Left lung (tissue), 10 donors: Measurements from ENCODE around the gene DNAH10. TPM values are rescaled to one million over a fixed set of nuclear protein-coding genes. Genes with fewer than 3 reads are reported as not detected.
A peak's percentile ranks its signal among the peaks of the same experiment; 100 is the strongest.

Experiments
- ATAC-seq: fragments of 200-7000 bp; cut with Tn5 transposase; one replicate; pipeline ENCODE4 v1.9.1; 2020; ENCODE audit warnings: moderate library complexity
- DNase-seq, 4 donors: peaks; one replicate each; pipeline ENCODE4 v3.0.0-alpha.2; 2013 to 2020
- H3K27ac ChIP-seq, 2 donors: fragments of 200-600 bp; sonication (generic) in 1 of 2; one replicate each; pipeline versions ENCODE4 v1.5.0 to v1.8.0; 2020 to 2021
- H3K27me3 ChIP-seq, 2 donors: fragments of 200-600 bp; sonication (generic) in 1 of 2; one replicate each; pipeline versions ENCODE4 v1.5.0 to v1.8.0; 2020 to 2021
- H3K36me3 ChIP-seq, 2 donors: fragments of 200-600 bp; sonication (generic) in 1 of 2; one replicate each; pipeline versions ENCODE4 v1.5.0 to v1.8.0; 2020 to 2021
- H3K4me1 ChIP-seq, 2 donors: fragments of 200-600 bp; one replicate each; pipeline ENCODE4 v1.8.0; 2021
- H3K4me3 ChIP-seq, 2 donors: fragments of 200-600 bp; sonication (generic) in 1 of 2; one replicate each; pipeline versions ENCODE4 v1.5.0 to v1.8.0; 2020 to 2021; ENCODE audit warnings: mild to moderate bottlenecking in 1 of 2
- H3K9me3 ChIP-seq, 2 donors: fragments of 200-600 bp; sonication (generic) in 1 of 2; one replicate each; pipeline versions ENCODE4 v1.5.0 to v1.8.0; 2020 to 2021
- CTCF ChIP-seq, 2 donors: fragments of 200-600 bp; sonication (generic) in 1 of 2; IDR thresholded peaks; one replicate each; pipeline versions ENCODE4 v1.5.0 to v1.8.0; 2021; ENCODE audit warnings: antibody characterized with exemption in 2 of 2
- intact Hi-C, 2 donors: fragments of 100-400 bp; cut with DNase I; formaldehyde crosslinking; loops; one replicate each; pipeline versions ENCODE4 v1.11.2 to v1.14.2; 2022
- polyA plus RNA-seq, 6 donors: library from polyadenylated mRNA; unstranded; fragments of 120-200 nt; gene quantifications; one replicate each; pipeline ENCODE4 v1.2.1, GENCODE V29; 2013; ENCODE audit not compliant: insufficient read length in 6 of 6
- total RNA-seq, 2 donors: library from RNA; stranded (reverse); fragmentation: NEBNext Ultra II Directional; extraction: Animal tissue kit (Norgen Biotek cat#: 25700); gene quantifications; one replicate each; pipeline ENCODE4 v1.2.1, GENCODE V29; 2021
- donor health status: DM: no; HTN: yes; CAD: no.
- donor health status: DM: no; HTN: no; CAD: no.

DNAH10 gene
- total and polyA plus RNA-seq, 8 donors = 0.79 to 10.4 (median 6.5) TPM

GRCh38 chr12:123750159-123750656 lies 11.9 kb upstream of the DNAH10 start:
- intact Hi-C loops = no loop called here
- Histone ChIP-seq H3K9me3 (no peaks in the 10 kb centered on the region), H3K27me3 (no peaks in the 10 kb centered on the region), H3K36me3 (peaks cover 0 to 80% of the 10 kb centered on the region in 2 donors), H3K27ac (no peak overlapping the region), H3K4me3 (no peak overlapping the region), H3K4me1 (peaks cover 0 to 5% of the 10 kb centered on the region in 2 donors)
- ATAC-seq = no peak
- TF ChIP-seq CTCF (IDR thresholded peaks at IDR 0.05) = no peak
- no peak for DNase-seq

GRCh38 chr12:123752046-123752445 lies 10.1 kb upstream of the DNAH10 start:
- intact Hi-C loops = no loop called here
- ATAC-seq (no peak), DNase-seq (no peak)
- Histone ChIP-seq H3K27ac (no peak overlapping the region), H3K4me3 (no peak overlapping the region), H3K9me3 (no peaks in the 10 kb centered on the region), H3K36me3 (peaks cover 0 to 91% of the 10 kb centered on the region in 2 donors), H3K4me1 (peaks cover 0 to 5% of the 10 kb centered on the region in 2 donors), H3K27me3 (no peaks in the 10 kb centered on the region)
- TF ChIP-seq CTCF (IDR thresholded peaks at IDR 0.05) = no peak

- no peak for TF ChIP-seq CTCF (IDR thresholded peaks at IDR 0.05)
- Histone ChIP-seq H3K27me3 (no peaks in the 10 kb centered on the region), H3K4me3 (no peak overlapping the region), H3K27ac (no peak overlapping the region), H3K4me1 (no peaks in the 10 kb centered on the region), H3K36me3 (peaks cover 0 to 93% of the 10 kb centered on the region in 2 donors), H3K9me3 (no peaks in the 10 kb centered on the region)
- no peak for ATAC-seq
- intact Hi-C loops = no loop called here
- no peak for DNase-seq
Observed at GRCh38 chr12:123754041-123754772, 7.9 kb upstream of the DNAH10 start.

- DNase-seq = peak in 3 of 4 donors; percentile 52 to 76 (median 52)
- Histone ChIP-seq H3K4me1 (peaks cover 0 to 13% of the 10 kb centered on the region in 2 donors), H3K36me3 (peaks cover 0 to 64% of the 10 kb centered on the region in 2 donors), H3K27ac (no peak overlapping the region), H3K4me3 (no peak overlapping the region), H3K9me3 (no peaks in the 10 kb centered on the region), H3K27me3 (peaks cover 0 to 12% of the 10 kb centered on the region in 2 donors)
- TF ChIP-seq CTCF (IDR thresholded peaks at IDR 0.05) = no peak
- peak; percentile 43 for ATAC-seq
- intact Hi-C loops = no loop called here
Observed at GRCh38 chr12:123757561-123757960, 4.5 kb upstream of the DNAH10 start.

- ATAC-seq = no peak
- Histone ChIP-seq H3K36me3 (peaks cover 0 to 36% of the 10 kb centered on the region in 2 donors), H3K9me3 (no peaks in the 10 kb centered on the region)
Observed at GRCh38 chr12:123760267-123760938, 1.7 kb upstream of the DNAH10 start.

More at GRCh38 chr12:123760267-123760938, 1.7 kb upstream of the DNAH10 start:
- DNase-seq = no peak
- no peak for TF ChIP-seq CTCF (IDR thresholded peaks at IDR 0.05)
- no peak overlapping the region for H3K4me3 ChIP-seq
- no peak overlapping the region for H3K27ac ChIP-seq
- peaks cover 0 to 29% of the 10 kb centered on the region in 2 donors for H3K27me3 ChIP-seq
- peaks cover 0 to 16% of the 10 kb centered on the region in 2 donors for H3K4me1 ChIP-seq
- intact Hi-C loops = no loop called here
